ENCODE results near the gene SF3A2. TPM values are rescaled to one million over a fixed set of nuclear protein-coding genes. Genes with fewer than 3 reads are reported as not detected.

SF3A2 gene
- total RNA-seq, 1 donor, result 27.9 TPM

DNA sequence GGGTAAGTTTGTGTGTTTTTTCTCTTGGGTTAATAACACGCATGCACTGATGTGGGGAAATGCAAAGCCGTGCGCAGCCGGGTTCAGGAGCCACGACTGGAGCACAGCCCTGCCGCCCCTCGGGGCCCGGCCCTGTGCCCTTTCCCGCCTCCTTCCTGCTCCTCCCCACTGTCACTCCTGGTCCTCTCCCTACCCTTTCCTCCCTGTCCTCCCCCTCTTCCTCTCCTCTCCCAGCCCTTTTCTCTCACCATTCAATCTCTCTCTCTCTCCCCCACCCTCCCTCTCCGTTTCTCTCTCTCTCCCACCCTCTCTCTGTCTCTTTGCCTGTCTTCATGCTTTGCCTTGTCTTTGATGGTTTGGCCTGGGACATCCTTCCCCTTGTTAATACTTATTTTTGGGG, 27.6 kb upstream of the SF3A2 start:
- Histone ChIP-seq H3K4me3 (ENCODE audit: insufficient read depth, low read length) (no peak overlapping the region), H3K9me3 (ENCODE audit: low read depth, low read length) (no peaks in the 10 kb centered on the region), H3K79me2 (ENCODE audit: insufficient read depth, low read length) (peaks cover 55% of the 10 kb centered on the region), H3K4me2 (ENCODE audit: insufficient read depth, low read length) (no peak overlapping the region), H3K4me1 (ENCODE audit: insufficient read depth, low read length) (peaks cover 7% of the 10 kb centered on the region), H4K20me1 (ENCODE audit: insufficient read depth, low read length) (peaks cover 17% of the 10 kb centered on the region), H3K27me3 (ENCODE audit: insufficient read depth, low read length) (no peaks in the 10 kb centered on the region), H2AFZ (ENCODE audit: low read length) (no peak overlapping the region), H3K27ac (ENCODE audit: low read depth, low read length) (peak overlapping the region; percentile 41), H3K36me3 (ENCODE audit: insufficient read depth, low read length) (peaks cover 68% of the 10 kb centered on the region)
- DNase-seq (ENCODE audit: insufficient read length, low spot score, missing footprints), result no peak
- TF ChIP-seq, protein P1, sequence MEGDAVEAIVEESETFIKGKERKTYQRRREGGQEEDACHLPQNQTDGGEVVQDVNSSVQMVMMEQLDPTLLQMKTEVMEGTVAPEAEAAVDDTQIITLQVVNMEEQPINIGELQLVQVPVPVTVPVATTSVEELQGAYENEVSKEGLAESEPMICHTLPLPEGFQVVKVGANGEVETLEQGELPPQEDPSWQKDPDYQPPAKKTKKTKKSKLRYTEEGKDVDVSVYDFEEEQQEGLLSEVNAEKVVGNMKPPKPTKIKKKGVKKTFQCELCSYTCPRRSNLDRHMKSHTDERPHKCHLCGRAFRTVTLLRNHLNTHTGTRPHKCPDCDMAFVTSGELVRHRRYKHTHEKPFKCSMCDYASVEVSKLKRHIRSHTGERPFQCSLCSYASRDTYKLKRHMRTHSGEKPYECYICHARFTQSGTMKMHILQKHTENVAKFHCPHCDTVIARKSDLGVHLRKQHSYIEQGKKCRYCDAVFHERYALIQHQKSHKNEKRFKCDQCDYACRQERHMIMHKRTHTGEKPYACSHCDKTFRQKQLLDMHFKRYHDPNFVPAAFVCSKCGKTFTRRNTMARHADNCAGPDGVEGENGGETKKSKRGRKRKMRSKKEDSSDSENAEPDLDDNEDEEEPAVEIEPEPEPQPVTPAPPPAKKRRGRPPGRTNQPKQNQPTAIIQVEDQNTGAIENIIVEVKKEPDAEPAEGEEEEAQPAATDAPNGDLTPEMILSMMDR (IDR thresholded peaks at IDR 0.05; ENCODE audit: extremely low read depth, low read depth, low read length), result no peak

DNA sequence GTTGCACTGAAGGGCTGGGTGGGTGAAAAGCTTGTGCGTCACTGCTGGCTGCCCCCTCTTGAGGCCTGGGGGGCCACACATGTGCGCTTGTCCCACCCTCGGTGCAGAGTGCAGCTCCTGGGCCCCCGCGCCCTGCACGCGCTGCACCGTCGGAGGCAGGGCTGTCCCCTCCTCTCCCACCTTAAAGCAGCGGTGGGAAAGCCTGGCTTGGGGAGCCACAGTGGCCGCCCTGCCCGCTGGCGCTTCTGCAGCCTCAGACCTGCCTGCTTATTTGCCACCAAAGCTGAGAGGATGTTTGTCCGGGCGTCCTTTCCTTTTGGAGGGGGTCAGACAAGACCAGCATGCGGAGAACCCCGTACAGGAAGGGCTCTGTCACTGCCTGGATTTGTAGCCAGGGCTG, 27.2 kb upstream of the SF3A2 start:
- H3K27ac ChIP-seq (ENCODE audit: low read depth, low read length), result no peak overlapping the region

DNA sequence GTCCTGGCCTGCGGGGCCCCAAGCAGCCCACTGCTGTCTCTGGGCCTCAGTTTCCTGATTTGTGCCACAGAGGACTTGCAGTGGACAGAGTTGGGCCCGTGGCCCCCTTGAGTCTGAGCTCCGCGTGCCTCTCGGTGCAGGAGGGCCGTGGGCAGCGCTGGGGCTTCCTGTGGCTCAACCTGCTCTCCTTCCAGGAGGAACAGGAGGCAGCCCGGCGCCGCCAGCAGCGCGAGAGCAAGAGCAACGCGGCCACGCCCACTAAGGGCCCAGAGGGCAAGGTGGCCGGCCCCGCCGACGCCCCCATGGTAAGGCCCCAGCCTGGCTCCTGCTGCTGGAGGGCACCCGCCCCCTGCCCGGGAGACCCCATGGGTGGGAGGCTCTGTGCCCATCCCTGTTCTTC, 26.4 kb upstream of the SF3A2 start:
- TF ChIP-seq, protein P1 (IDR thresholded peaks at IDR 0.05; ENCODE audit: extremely low read depth, low read depth, low read length), result no peak
- no peak for DNase-seq (ENCODE audit: insufficient read length, low spot score, missing footprints)
- no peaks in the 10 kb centered on the region for H3K9me3 ChIP-seq (ENCODE audit: low read depth, low read length)
- H2AFZ ChIP-seq (ENCODE audit: low read length), result no peak overlapping the region
- H4K20me1 ChIP-seq (ENCODE audit: insufficient read depth, low read length), result peaks cover 15% of the 10 kb centered on the region
- H3K27ac ChIP-seq (ENCODE audit: low read depth, low read length), result no peak overlapping the region
- no peak overlapping the region for H3K4me2 ChIP-seq (ENCODE audit: insufficient read depth, low read length)
- H3K4me3 ChIP-seq (ENCODE audit: insufficient read depth, low read length), result no peak overlapping the region
- H3K79me2 ChIP-seq (ENCODE audit: insufficient read depth, low read length), result peaks cover 50% of the 10 kb centered on the region
- H3K4me1 ChIP-seq (ENCODE audit: insufficient read depth, low read length), result peaks cover 7% of the 10 kb centered on the region
- peaks cover 71% of the 10 kb centered on the region for H3K36me3 ChIP-seq (ENCODE audit: insufficient read depth, low read length)
- H3K27me3 ChIP-seq (ENCODE audit: insufficient read depth, low read length), result no peaks in the 10 kb centered on the region

More for the DNA sequence above, 27.2 kb upstream of the SF3A2 start:
- no peak for DNase-seq (ENCODE audit: insufficient read length, low spot score, missing footprints)
- H3K4me3 ChIP-seq (ENCODE audit: insufficient read depth, low read length), result no peak overlapping the region
- no peaks in the 10 kb centered on the region for H3K27me3 ChIP-seq (ENCODE audit: insufficient read depth, low read length)
- no peaks in the 10 kb centered on the region for H3K9me3 ChIP-seq (ENCODE audit: low read depth, low read length)
- TF ChIP-seq, protein P1 (IDR thresholded peaks at IDR 0.05; ENCODE audit: extremely low read depth, low read depth, low read length), result no peak
- peaks cover 7% of the 10 kb centered on the region for H3K4me1 ChIP-seq (ENCODE audit: insufficient read depth, low read length)
- no peak overlapping the region for H2AFZ ChIP-seq (ENCODE audit: low read length)
- H3K4me2 ChIP-seq (ENCODE audit: insufficient read depth, low read length), result no peak overlapping the region
- peaks cover 68% of the 10 kb centered on the region for H3K36me3 ChIP-seq (ENCODE audit: insufficient read depth, low read length)
- H3K79me2 ChIP-seq (ENCODE audit: insufficient read depth, low read length), result peaks cover 53% of the 10 kb centered on the region
- H4K20me1 ChIP-seq (ENCODE audit: insufficient read depth, low read length), result peaks cover 17% of the 10 kb centered on the region

DNA sequence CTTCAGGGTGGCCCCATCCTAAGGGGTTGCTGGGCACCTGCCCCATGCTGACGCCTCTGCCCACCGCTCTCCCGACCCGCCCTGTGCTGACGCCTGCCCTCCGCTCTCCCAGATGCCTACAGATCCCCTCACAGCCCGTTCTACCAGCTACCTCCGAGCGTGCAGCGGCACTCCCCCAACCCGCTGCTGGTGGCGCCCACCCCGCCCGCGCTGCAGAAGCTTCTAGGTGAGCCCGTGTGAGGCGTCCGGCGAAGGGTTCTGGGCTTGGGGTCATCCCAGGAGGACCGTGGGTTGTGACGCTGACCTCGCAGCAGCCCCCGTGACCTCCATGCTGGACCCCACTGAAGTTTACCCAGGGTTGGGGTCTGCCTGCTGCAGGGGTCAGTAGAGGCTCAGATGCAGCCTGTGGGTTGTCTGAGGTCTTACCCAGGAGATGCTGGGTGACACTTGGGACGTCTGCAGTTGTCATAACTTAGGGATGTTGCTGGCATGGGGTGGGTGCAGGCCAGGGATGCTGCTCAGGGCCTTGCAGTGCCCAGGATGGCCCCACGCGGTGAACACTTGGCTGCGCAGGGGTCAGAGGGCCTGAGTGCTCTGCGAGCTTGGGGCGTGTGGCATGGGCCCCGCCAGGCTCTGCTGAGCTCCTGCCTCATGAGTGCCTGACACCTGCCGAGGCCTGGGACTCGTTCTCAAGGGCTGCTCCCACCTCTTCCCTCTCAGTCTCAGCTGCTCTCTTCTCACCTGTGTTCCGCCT, 25.5 kb upstream of the SF3A2 start:
- Histone ChIP-seq H2AFZ (ENCODE audit: low read length) (no peak overlapping the region), H4K20me1 (ENCODE audit: insufficient read depth, low read length) (peaks cover 12% of the 10 kb centered on the region), H3K4me1 (ENCODE audit: insufficient read depth, low read length) (peaks cover 7% of the 10 kb centered on the region), H3K9me3 (ENCODE audit: low read depth, low read length) (no peaks in the 10 kb centered on the region), H3K27ac (ENCODE audit: low read depth, low read length) (no peak overlapping the region), H3K4me2 (ENCODE audit: insufficient read depth, low read length) (no peak overlapping the region), H3K36me3 (ENCODE audit: insufficient read depth, low read length) (peaks cover 72% of the 10 kb centered on the region), H3K79me2 (ENCODE audit: insufficient read depth, low read length) (peaks cover 51% of the 10 kb centered on the region), H3K4me3 (ENCODE audit: insufficient read depth, low read length) (no peak overlapping the region), H3K27me3 (ENCODE audit: insufficient read depth, low read length) (no peaks in the 10 kb centered on the region)
- TF ChIP-seq, protein P1 (IDR thresholded peaks at IDR 0.05; ENCODE audit: extremely low read depth, low read depth, low read length), result no peak
- DNase-seq (ENCODE audit: insufficient read length, low spot score, missing footprints), result no peak

Measured in osteoblast (primary cell).